Measurements from ENCODE around the gene COCH. TPM values are rescaled to one million over a fixed set of nuclear protein-coding genes. Genes with fewer than 3 reads are reported as not detected.

COCH gene
- 21.2 to 28.4 TPM (median 24.2 TPM) in 5 replicates for total RNA-seq (2022; extraction: Qiagen RNA extraction)

GRCh38 chr14:30874120-30874998, at the start of gene COCH:
TSS of gene COCH (plus strand) at chr14:30874559. CDS start at chr14:30874939, 380 bp downstream.

Other genes starting within 250 kb of the COCH start
- gene AP4S1, start 151.1 kb downstream of the COCH start, total RNA-seq (2022; extraction: Qiagen RNA extraction), result 8.6 to 11.3 TPM (median 9.5 TPM) in 5 replicates
- 12.6 to 19.4 TPM (median 14.1 TPM) in 5 replicates for gene STRN3, start 151.8 kb downstream of the COCH start, total RNA-seq (2022; extraction: Qiagen RNA extraction)

Measured in A549 treated with AZD2906 at 1 μM for 4 hours (cell line).